HG02798 (cell line): Measurements from ENCODE around the gene ZSCAN21.
"Not testable (repeated sequence)": the region's sequence is repeated elsewhere in the genome, so short reads cannot be mapped to it uniquely, and the experiment has no call there.

ENCODE experiments used
- ATAC-seq: cut with Tn5 transposase; IDR thresholded peaks from one replicate; pipeline ENCODE4 v1.9.1; 2021; ENCODE audit warnings: mild to moderate bottlenecking; ENCODE audit not compliant: unreplicated experiment, poor library complexity

ZSCAN21 gene

GRCh38 chr7:100049441-100050291 lies at the start of gene ZSCAN21:
ZSCAN21 (plus strand) TSS chr7:100049774; CDS start chr7:100057007, 7,233 bp downstream.
- ATAC-seq: peak; percentile 95

GRCh38 chr7:100000239-100000638 lies 49.3 kb upstream of the ZSCAN21 start:
- ATAC-seq: no peak

- no peak for ATAC-seq
Measured at GRCh38 chr7:100003711-100004661, 45.6 kb upstream of the ZSCAN21 start.

GRCh38 chr7:100007887-100008286 lies 41.7 kb upstream of the ZSCAN21 start:
- ATAC-seq: no peak

GRCh38 chr7:100008525-100008924 lies 41.0 kb upstream of the ZSCAN21 start:
- no peak for ATAC-seq

GRCh38 chr7:100009952-100010351 lies 39.6 kb upstream of the ZSCAN21 start:
- not testable (repeated sequence) for ATAC-seq

GRCh38 chr7:100010901-100011300 lies 38.7 kb upstream of the ZSCAN21 start:
- no peak for ATAC-seq

GRCh38 chr7:100011516-100011915 lies 38.1 kb upstream of the ZSCAN21 start:
- no peak for ATAC-seq

GRCh38 chr7:100012385-100013327 lies 36.9 kb upstream of the ZSCAN21 start:
- not testable (repeated sequence) for ATAC-seq

- ATAC-seq: no peak
Measured at GRCh38 chr7:100013328-100013676, 36.3 kb upstream of the ZSCAN21 start.

GRCh38 chr7:100015232-100016214 lies 34.1 kb upstream of the ZSCAN21 start, which contains the start of gene ZKSCAN1:
ZKSCAN1 (plus strand) TSS chr7:100015596; CDS start chr7:100023507, 7,911 bp downstream.
- ATAC-seq: peak; percentile 95

- ATAC-seq: no peak
Measured at GRCh38 chr7:100016215-100016901, 33.2 kb upstream of the ZSCAN21 start.

- no peak for ATAC-seq
Measured at GRCh38 chr7:100017300-100017699, 32.3 kb upstream of the ZSCAN21 start.

GRCh38 chr7:100017875-100018274 lies 31.7 kb upstream of the ZSCAN21 start:
- ATAC-seq: no peak

- no peak for ATAC-seq
Measured at GRCh38 chr7:100019908-100020307, 29.7 kb upstream of the ZSCAN21 start.

GRCh38 chr7:100021297-100021696 lies 28.3 kb upstream of the ZSCAN21 start:
- ATAC-seq: no peak

GRCh38 chr7:100022621-100023020 lies 27.0 kb upstream of the ZSCAN21 start:
- ATAC-seq: no peak

GRCh38 chr7:100023526-100023925 lies 26.0 kb upstream of the ZSCAN21 start:
- no peak for ATAC-seq
